Testis (tissue), 3 donors: ENCODE measurements around the gene OXCT1. TPM values are rescaled to one million over a fixed set of nuclear protein-coding genes. Genes with fewer than 3 reads are reported as not detected.

Source experiments
- DNase-seq: peaks from one replicate; pipeline ENCODE4 v3.0.0-alpha.2; 2019
- H3K27ac ChIP-seq, 2 donors: fragments of 200-600 bp; sonication (generic); one replicate each; pipeline ENCODE4 v1.5.1; 2019
- H3K27me3 ChIP-seq: fragments of 200-600 bp; sonication (generic); one replicate; pipeline ENCODE4 v1.5.1; 2019
- H3K36me3 ChIP-seq: fragments of 200-600 bp; sonication (generic); one replicate; pipeline ENCODE4 v1.5.1; 2017; ENCODE audit warnings: low read depth; ENCODE audit errors: missing control alignments
- H3K4me1 ChIP-seq: fragments of 200-600 bp; sonication (generic); one replicate; pipeline ENCODE4 v1.5.1; 2019
- H3K4me3 ChIP-seq, 2 donors: fragments of 200-600 bp; sonication (generic); one replicate each; pipeline ENCODE4 v1.5.1; 2017 to 2019
- H3K9me3 ChIP-seq: fragments of 200-600 bp; sonication (generic); one replicate; pipeline ENCODE4 v1.5.1; 2017
- POLR2A ChIP-seq: fragments of 450-650 bp; IDR thresholded peaks from one replicate; pipeline ENCODE4 v1.6.1; 2017; ENCODE audit warnings: antibody characterized with exemption, mild to moderate bottlenecking, moderate library complexity
- WGBS, 2 donors: methylation state at CpG; one replicate each; pipeline ENCODE4 v1.1.5; 2018; 5-methylcytosine and 5-hydroxymethylcytosine counted together
- intact Hi-C: fragments of 100-400 bp; cut with DNase I; formaldehyde crosslinking; loops from one replicate; pipeline ENCODE4 v1.15.1; 2023; ENCODE audit warnings: low total_unique reads
- polyA plus RNA-seq: library from polyadenylated mRNA; stranded (reverse); fragments of 350-450 nt; fragmentation: Illumina TruSeq; extraction: RNeasy Lipid Tissue Mini Kit (QIAGEN cat#74804); gene quantifications from one replicate; pipeline ENCODE4 v1.2.3, GENCODE V29; 2014; ENCODE audit warnings: low read depth, low replicate concordance; ENCODE audit not compliant: insufficient read depth
- total RNA-seq, 2 donors: library from RNA; depleted of rRNA; stranded (reverse); fragments of >200 nt; gene quantifications; one replicate each; pipeline ENCODE4 v1.2.3, GENCODE V29; 2016
- TF ChIP-seq, protein P1 (sequence below), 3 experiments: fragments of 450-650 bp in 2 of 3; fragments of 200-600 bp in 1 of 3; sonication (generic) in 1 of 3; IDR thresholded peaks; one replicate each; pipeline ENCODE4 v1.5.1; 2016 to 2019; ENCODE audit warnings: antibody characterized with exemption in 3 of 3, mild to moderate bottlenecking in 2 of 3, moderate library complexity in 1 of 3

Gene OXCT1
- total and polyA plus RNA-seq, 3 donors from 2014 or later: 11.7 to 22.7 (median 16.5) TPM

DNA sequence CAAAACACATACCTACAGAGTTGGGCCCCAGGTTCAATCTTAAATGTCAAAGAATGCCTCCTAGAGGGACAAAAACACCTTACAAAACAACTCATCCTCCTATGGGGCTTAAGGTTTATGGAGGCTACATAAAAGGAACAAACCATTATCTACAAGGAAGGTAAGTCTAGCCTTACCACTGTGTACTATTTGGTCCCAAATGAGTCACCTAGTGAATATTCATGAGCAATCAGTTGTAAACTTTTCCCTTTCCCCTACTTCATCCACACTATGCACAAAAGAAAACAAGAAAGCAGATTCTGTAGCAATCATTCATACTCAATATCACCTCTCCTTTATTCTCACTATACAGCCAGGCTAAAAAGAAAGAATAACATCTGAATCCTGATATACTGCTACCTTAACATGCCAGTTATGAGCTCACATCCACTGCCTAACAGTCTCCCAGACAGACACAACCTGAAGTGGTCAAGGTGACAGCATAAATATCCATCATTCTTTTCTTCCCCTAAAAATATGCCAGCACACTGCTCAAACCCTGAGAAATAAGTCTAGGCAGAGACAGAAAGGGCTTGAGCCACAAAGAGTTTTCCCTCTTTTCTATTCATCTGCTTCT is 6.2 kb downstream of the OXCT1 start:
- H3K4me1 ChIP-seq: peaks cover 1% of the 10 kb centered on the region
- no peaks in the 10 kb centered on the region for H3K27me3 ChIP-seq
- no peak overlapping the region for H3K27ac ChIP-seq
- no peak overlapping the region for H3K4me3 ChIP-seq
- no peaks in the 10 kb centered on the region for H3K9me3 ChIP-seq
- intact Hi-C loops: no loop called here
- TF ChIP-seq, protein P1, sequence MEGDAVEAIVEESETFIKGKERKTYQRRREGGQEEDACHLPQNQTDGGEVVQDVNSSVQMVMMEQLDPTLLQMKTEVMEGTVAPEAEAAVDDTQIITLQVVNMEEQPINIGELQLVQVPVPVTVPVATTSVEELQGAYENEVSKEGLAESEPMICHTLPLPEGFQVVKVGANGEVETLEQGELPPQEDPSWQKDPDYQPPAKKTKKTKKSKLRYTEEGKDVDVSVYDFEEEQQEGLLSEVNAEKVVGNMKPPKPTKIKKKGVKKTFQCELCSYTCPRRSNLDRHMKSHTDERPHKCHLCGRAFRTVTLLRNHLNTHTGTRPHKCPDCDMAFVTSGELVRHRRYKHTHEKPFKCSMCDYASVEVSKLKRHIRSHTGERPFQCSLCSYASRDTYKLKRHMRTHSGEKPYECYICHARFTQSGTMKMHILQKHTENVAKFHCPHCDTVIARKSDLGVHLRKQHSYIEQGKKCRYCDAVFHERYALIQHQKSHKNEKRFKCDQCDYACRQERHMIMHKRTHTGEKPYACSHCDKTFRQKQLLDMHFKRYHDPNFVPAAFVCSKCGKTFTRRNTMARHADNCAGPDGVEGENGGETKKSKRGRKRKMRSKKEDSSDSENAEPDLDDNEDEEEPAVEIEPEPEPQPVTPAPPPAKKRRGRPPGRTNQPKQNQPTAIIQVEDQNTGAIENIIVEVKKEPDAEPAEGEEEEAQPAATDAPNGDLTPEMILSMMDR (IDR thresholded peaks at IDR 0.05): no peak
- no peak for TF ChIP-seq POLR2A
- no peaks in the 10 kb centered on the region for H3K36me3 ChIP-seq
- DNase-seq: no peak

DNA sequence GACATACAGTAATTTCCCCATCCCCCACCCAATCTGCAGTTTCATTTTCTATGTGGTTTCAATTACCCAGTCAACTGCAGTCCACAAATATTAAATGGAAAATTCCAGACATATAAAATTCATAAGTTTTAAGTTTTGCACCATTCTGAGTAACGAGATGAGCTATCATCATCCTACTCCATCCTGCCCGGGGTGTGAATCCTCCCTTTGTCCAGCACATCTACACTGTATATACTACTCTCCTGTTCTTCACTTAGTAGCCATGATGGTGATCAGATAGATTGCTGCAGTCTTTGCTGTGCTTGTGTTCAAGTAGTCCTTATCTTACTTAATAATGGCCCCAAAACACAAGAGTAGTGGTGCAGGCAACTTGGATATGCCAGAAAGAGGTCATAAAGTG is 11.3 kb downstream of the OXCT1 start:
- Histone ChIP-seq H3K4me1 (no peaks in the 10 kb centered on the region), H3K27me3 (no peaks in the 10 kb centered on the region), H3K27ac (no peak overlapping the region), H3K9me3 (no peaks in the 10 kb centered on the region), H3K36me3 (no peaks in the 10 kb centered on the region), H3K4me3 (no peak overlapping the region)
- intact Hi-C loops: loop anchor here (10.0 kb wide), 1 partner anchor 906 kb away; no protein-coding TSS in a partner anchor
- 87 to 91% methylated on average over 2 of the region's 2 CpGs for WGBS, 2 donors
- no peak for DNase-seq
- no peak for TF ChIP-seq POLR2A
- TF ChIP-seq, protein P1 (IDR thresholded peaks at IDR 0.05): no peak

DNA sequence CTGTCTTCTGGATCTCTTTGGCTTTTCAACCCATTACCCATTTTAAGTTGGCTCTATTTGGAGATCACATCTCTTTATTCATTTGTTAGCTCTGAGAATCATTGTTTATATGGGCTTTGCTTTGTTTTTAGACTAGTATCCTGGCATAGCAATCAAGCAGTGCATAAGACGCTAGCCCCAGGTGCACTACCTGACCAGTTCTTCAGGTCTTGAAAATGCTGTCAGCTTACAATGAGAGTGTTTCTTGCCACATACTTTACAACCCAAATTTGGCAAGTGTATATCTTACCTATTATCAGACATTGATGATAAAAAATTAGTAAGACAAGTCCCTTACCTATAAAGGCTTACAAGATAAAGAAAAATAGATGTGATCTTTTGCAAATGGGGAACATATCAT is 12.2 kb downstream of the OXCT1 start:
- 95 to 98% methylated on average over 1 of the region's 1 CpG for WGBS, 2 donors
- H3K36me3 ChIP-seq: no peaks in the 10 kb centered on the region
- no peak for DNase-seq
- H3K9me3 ChIP-seq: no peaks in the 10 kb centered on the region
- no peaks in the 10 kb centered on the region for H3K4me1 ChIP-seq
- intact Hi-C loops: loop anchor here (10.0 kb wide), 1 partner anchor 907 kb away; no protein-coding TSS in a partner anchor
- no peak overlapping the region for H3K27ac ChIP-seq
- H3K27me3 ChIP-seq: no peaks in the 10 kb centered on the region
- TF ChIP-seq, protein P1 (IDR thresholded peaks at IDR 0.05): no peak
- no peak for TF ChIP-seq POLR2A
- no peak overlapping the region for H3K4me3 ChIP-seq

DNA sequence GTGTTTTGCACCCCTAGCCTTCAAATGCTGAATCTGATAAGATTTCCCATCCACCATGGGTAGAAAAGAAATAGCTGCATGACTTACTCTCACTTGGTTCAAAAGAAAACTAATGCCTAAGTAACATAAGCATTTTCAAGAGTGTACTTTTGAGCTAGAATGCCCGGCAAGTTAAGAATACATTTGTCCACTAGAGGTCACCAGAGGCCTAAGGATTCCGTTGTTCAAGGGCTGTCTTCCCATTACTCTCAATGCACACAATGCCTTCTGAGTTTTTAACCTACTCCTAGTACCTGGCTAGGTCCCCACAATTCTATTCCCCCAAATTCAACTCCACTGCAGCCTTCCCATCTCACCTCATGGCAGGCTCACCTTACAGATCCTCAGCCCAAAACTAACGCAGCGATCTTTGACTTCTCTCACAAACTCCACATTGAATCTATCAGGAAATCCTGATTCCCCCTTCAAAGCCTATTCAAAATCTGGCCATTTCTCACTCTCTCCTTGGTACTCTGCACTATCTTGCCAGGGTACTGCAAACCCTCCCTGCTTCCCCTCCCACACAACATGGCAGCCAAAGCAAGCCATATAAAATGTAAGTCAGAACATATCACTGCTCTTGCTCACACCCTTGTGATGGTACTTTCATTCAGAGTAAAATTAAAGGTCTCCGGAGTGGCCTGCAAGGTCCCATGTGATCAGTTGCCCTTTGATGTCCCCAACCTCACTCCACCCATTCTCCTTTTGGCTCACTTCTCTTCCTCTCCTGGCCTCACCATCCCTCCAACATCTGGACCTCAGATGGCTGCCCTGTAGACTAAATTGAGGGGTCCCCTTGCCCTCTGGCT is 13.4 kb downstream of the OXCT1 start:
- no peaks in the 10 kb centered on the region for H3K36me3 ChIP-seq
- intact Hi-C loops: loop anchor here (10.0 kb wide), 1 partner anchor 908 kb away; no protein-coding TSS in a partner anchor
- peak; percentile 69 for DNase-seq

More for the DNA sequence above, 13.4 kb downstream of the OXCT1 start:
- TF ChIP-seq, protein P1 (IDR thresholded peaks at IDR 0.05): peak; percentile 44 to 80 (median 75)
- no peak for TF ChIP-seq POLR2A
- no peak overlapping the region for H3K4me3 ChIP-seq
- H3K27me3 ChIP-seq: no peaks in the 10 kb centered on the region
- H3K4me1 ChIP-seq: no peaks in the 10 kb centered on the region
- WGBS, 2 donors: 43 to 45% methylated on average over 5 of the region's 5 CpGs
- H3K27ac ChIP-seq: no peak overlapping the region
- H3K9me3 ChIP-seq: no peaks in the 10 kb centered on the region
